HG03342 (cell line): ENCODE results near the gene GXYLT2.

Experiments
- ATAC-seq: cut with Tn5 transposase; IDR thresholded peaks from one replicate; pipeline ENCODE4 v1.9.1; 2021; ENCODE audit warnings: mild to moderate bottlenecking, moderate library complexity; ENCODE audit not compliant: unreplicated experiment

The GXYLT2 gene

GRCh38 chr3:73007992-73008712, 120.3 kb downstream of the GXYLT2 start:
- no peak for ATAC-seq

- ATAC-seq: no peak
Observed at GRCh38 chr3:73009008-73009407, 121.2 kb downstream of the GXYLT2 start.

- ATAC-seq: no peak
Observed at GRCh38 chr3:73009750-73010149, 121.9 kb downstream of the GXYLT2 start.

GRCh38 chr3:73010158-73010557, 122.3 kb downstream of the GXYLT2 start:
- ATAC-seq: no peak

GRCh38 chr3:73018298-73018697, 130.5 kb downstream of the GXYLT2 start:
- ATAC-seq: no peak

GRCh38 chr3:73018790-73019441, 131.1 kb downstream of the GXYLT2 start:
- ATAC-seq: no peak

GRCh38 chr3:73021301-73021835, 133.5 kb downstream of the GXYLT2 start:
- no peak for ATAC-seq

- ATAC-seq: no peak
Observed at GRCh38 chr3:73024836-73025235, 137.0 kb downstream of the GXYLT2 start.

- ATAC-seq: no peak
Observed at GRCh38 chr3:73026111-73026759, 138.4 kb downstream of the GXYLT2 start.
